Posterior vena cava (tissue), 2 donors: ENCODE results near the gene GPX2. TPM values are rescaled to one million over a fixed set of nuclear protein-coding genes. Genes with fewer than 3 reads are reported as not detected.

Source experiments
- total RNA-seq, 2 donors: library from RNA; stranded (reverse); fragmentation: NEBNext Ultra II Directional; extraction: Animal tissue kit (Norgen Biotek cat#: 25700); gene quantifications; one replicate each; pipeline ENCODE4 v1.2.1, GENCODE V29; 2021
- donor health status: DM: yes; HTN: yes; CAD: no.
- donor health status: DM: yes; HTN: yes; CAD: no.

The GPX2 gene
- total RNA-seq, 2 donors from 2014 or later = not detected

Other genes starting within 250 kb of the GPX2 start
- gene PLEKHG3, start 238.3 kb downstream of the GPX2 start, total RNA-seq = 10 to 100 TPM; 54.6 to 58.1 TPM
- 1 to 10 TPM; 2.5 to 3.3 TPM for gene SPTB, start 62.8 kb downstream of the GPX2 start, total RNA-seq
- 10 to 100 TPM; 65.4 to 87.3 TPM for gene CHURC1, start 28.3 kb downstream of the GPX2 start, total RNA-seq
- 1 to 10 TPM; 6.0 to 7.3 TPM for gene RAB15, start 29.6 kb upstream of the GPX2 start, total RNA-seq
- 10 to 100 TPM in 1 of 2 donors, 1 to 10 TPM in 1; 8.0 to 14.8 TPM for gene FNTB, start 44.1 kb upstream of the GPX2 start, total RNA-seq
- gene MAX, start 159.8 kb upstream of the GPX2 start, total RNA-seq = 100 to 1,000 TPM in 1 of 2 donors, 10 to 100 TPM in 1; 88.7 to 105 TPM